Measurements from ENCODE around the gene CNTNAP5. TPM values are rescaled to one million over a fixed set of nuclear protein-coding genes. Genes with fewer than 3 reads are reported as not detected.

CNTNAP5 gene
- total RNA-seq, 4 donors from 2014 or later, result not detected

- intact Hi-C loops (cut with DNase I; ENCODE audit: low total_unique reads), result no loop called here
- H3K27me3 ChIP-seq, result no peaks in the 10 kb centered on the region
- no peaks in the 10 kb centered on the region for H3K4me1 ChIP-seq
- TF ChIP-seq POLR2A (IDR thresholded peaks at IDR 0.05) (no peak), CTCF (IDR thresholded peaks at IDR 0.05 in 4 of 5, conservative IDR thresholded peaks at IDR 0.05 in 1 of 5) (no peak)
- ATAC-seq (no peak), DNase-seq (no peak)
- no peak overlapping the region for H3K4me3 ChIP-seq
- in situ Hi-C loops (cut with MboI; ENCODE audit: low sequenced_read_pairs in 4 of 4), result no loop called here
- H3K27ac ChIP-seq, result no peak overlapping the region
- no peaks in the 10 kb centered on the region for H3K36me3 ChIP-seq
- no peaks in the 10 kb centered on the region for H3K9me3 ChIP-seq
Measured at GRCh38 chr2:124602759-124603158, 577.7 kb downstream of the CNTNAP5 start.

GRCh38 chr2:124604940-124605339 is 579.9 kb downstream of the CNTNAP5 start:
- TF ChIP-seq CTCF (IDR thresholded peaks at IDR 0.05 in 4 of 5, conservative IDR thresholded peaks at IDR 0.05 in 1 of 5), result no peak
- no peak for TF ChIP-seq POLR2A (IDR thresholded peaks at IDR 0.05)
- ATAC-seq (no peak), DNase-seq (no peak)
- in situ Hi-C loops (cut with MboI; ENCODE audit: low sequenced_read_pairs in 4 of 4) (no loop called here), intact Hi-C loops (cut with DNase I; ENCODE audit: low total_unique reads) (no loop called here)
- Histone ChIP-seq H3K4me3 (no peak overlapping the region), H3K27ac (no peak overlapping the region), H3K4me1 (no peaks in the 10 kb centered on the region), H3K9me3 (no peaks in the 10 kb centered on the region), H3K27me3 (no peaks in the 10 kb centered on the region), H3K36me3 (no peaks in the 10 kb centered on the region)

- no peak for TF ChIP-seq POLR2A (IDR thresholded peaks at IDR 0.05)
- TF ChIP-seq CTCF (IDR thresholded peaks at IDR 0.05 in 4 of 5, conservative IDR thresholded peaks at IDR 0.05 in 1 of 5), result no peak
- Histone ChIP-seq H3K27ac (no peak overlapping the region), H3K4me1 (no peaks in the 10 kb centered on the region), H3K9me3 (no peaks in the 10 kb centered on the region), H3K36me3 (no peaks in the 10 kb centered on the region), H3K27me3 (no peaks in the 10 kb centered on the region), H3K4me3 (no peak overlapping the region)
- ATAC-seq, result no peak
- in situ Hi-C loops (cut with MboI; ENCODE audit: low sequenced_read_pairs in 4 of 4), result no loop called here
- DNase-seq, result no peak
- intact Hi-C loops (cut with DNase I; ENCODE audit: low total_unique reads), result no loop called here
Measured at GRCh38 chr2:124607679-124608078, 582.6 kb downstream of the CNTNAP5 start.

GRCh38 chr2:124609667-124610066 is 584.6 kb downstream of the CNTNAP5 start:
- H3K27me3 ChIP-seq, result no peaks in the 10 kb centered on the region
- no peak for ATAC-seq
- H3K9me3 ChIP-seq, result no peaks in the 10 kb centered on the region
- in situ Hi-C loops (cut with MboI; ENCODE audit: low sequenced_read_pairs in 4 of 4), result no loop called here
- H3K4me3 ChIP-seq, result no peak overlapping the region
- TF ChIP-seq CTCF (IDR thresholded peaks at IDR 0.05 in 4 of 5, conservative IDR thresholded peaks at IDR 0.05 in 1 of 5) (no peak), POLR2A (IDR thresholded peaks at IDR 0.05) (no peak)
- intact Hi-C loops (cut with DNase I; ENCODE audit: low total_unique reads), result no loop called here
- DNase-seq, result no peak
- no peaks in the 10 kb centered on the region for H3K36me3 ChIP-seq
- no peak overlapping the region for H3K27ac ChIP-seq
- H3K4me1 ChIP-seq, result no peaks in the 10 kb centered on the region

- DNase-seq, result no peak
- TF ChIP-seq POLR2A (IDR thresholded peaks at IDR 0.05) (no peak), CTCF (IDR thresholded peaks at IDR 0.05 in 4 of 5, conservative IDR thresholded peaks at IDR 0.05 in 1 of 5) (no peak)
- no peak overlapping the region for H3K27ac ChIP-seq
- in situ Hi-C loops (cut with MboI; ENCODE audit: low sequenced_read_pairs in 4 of 4) (no loop called here), intact Hi-C loops (cut with DNase I; ENCODE audit: low total_unique reads) (no loop called here)
- no peak for ATAC-seq
- H3K9me3 ChIP-seq, result no peaks in the 10 kb centered on the region
- no peak overlapping the region for H3K4me3 ChIP-seq
- H3K4me1 ChIP-seq, result no peaks in the 10 kb centered on the region
- H3K27me3 ChIP-seq, result no peaks in the 10 kb centered on the region
- H3K36me3 ChIP-seq, result no peaks in the 10 kb centered on the region
Measured at GRCh38 chr2:124610141-124610540, 585.1 kb downstream of the CNTNAP5 start.

All from gastrocnemius medialis (tissue), 4 donors.